HUES48 (cell line): ENCODE data around the gene CAMTA2.

Experiments used
- H3K27ac ChIP-seq: one replicate; pipeline ENCODE4 v1.7.0; 2013; ENCODE audit warnings: low read depth, low read length, inconsistent platforms
- H3K27me3 ChIP-seq: 2 replicates; pipeline ENCODE4 v1.6.1; 2013; ENCODE audit warnings: mild to moderate bottlenecking, low read length; ENCODE audit not compliant: control insufficient read depth, insufficient read depth
- H3K36me3 ChIP-seq: 2 replicates; pipeline ENCODE4 v1.6.1; 2013; ENCODE audit warnings: low read length; ENCODE audit not compliant: control insufficient read depth, insufficient read depth
- H3K4me1 ChIP-seq: 2 replicates; pipeline ENCODE4 v1.6.1; 2013; ENCODE audit warnings: mild to moderate bottlenecking, low read length; ENCODE audit not compliant: control insufficient read depth, insufficient read depth
- H3K4me3 ChIP-seq: 2 replicates; pipeline ENCODE4 v1.5.1; 2013; ENCODE audit warnings: mild to moderate bottlenecking, low read depth, low read length
- H3K9ac ChIP-seq: 2 replicates; pipeline ENCODE4 v1.6.1; 2013; ENCODE audit warnings: mild to moderate bottlenecking, low read depth, low read length, moderate library complexity
- H3K9me3 ChIP-seq: 2 replicates; pipeline ENCODE4 v1.6.1; 2013; ENCODE audit warnings: low read length; ENCODE audit not compliant: control insufficient read depth, insufficient read depth

CAMTA2 gene

GRCh38 chr17:4945176-4945943, 42.1 kb downstream of the CAMTA2 start:
- H3K4me3 ChIP-seq = peak overlapping the region; percentile 25; the same call in 1 of the 2 replicates
- no peak overlapping the region; the same call in 1 of the 2 replicates for H3K9ac ChIP-seq
- peaks cover 51% of the 10 kb centered on the region for H3K36me3 ChIP-seq

GRCh38 chr17:4944554-4945175, 42.8 kb downstream of the CAMTA2 start:
- Histone ChIP-seq H3K36me3 (peaks cover 51% of the 10 kb centered on the region), H3K27ac (peak overlapping the region; percentile 76), H3K4me3 (no peak overlapping the region), H3K9me3 (no peaks in the 10 kb centered on the region), H3K27me3 (no peaks in the 10 kb centered on the region), H3K4me1 (peaks cover 13% of the 10 kb centered on the region; the same call in 1 of the 2 replicates), H3K9ac (0 out of 2 replicates have a peak overlapping the region, but pooled peaks have one; percentile 25)

More at GRCh38 chr17:4945176-4945943, 42.1 kb downstream of the CAMTA2 start:
- Histone ChIP-seq H3K4me1 (peaks cover 13% of the 10 kb centered on the region; the same call in 1 of the 2 replicates), H3K9me3 (no peaks in the 10 kb centered on the region), H3K27me3 (no peaks in the 10 kb centered on the region), H3K27ac (peak overlapping the region; percentile 76)

GRCh38 chr17:4944163-4944553, 43.3 kb downstream of the CAMTA2 start:
- H3K27me3 ChIP-seq = no peaks in the 10 kb centered on the region
- H3K9me3 ChIP-seq = no peaks in the 10 kb centered on the region
- H3K4me3 ChIP-seq = no peak overlapping the region
- H3K27ac ChIP-seq = peak overlapping the region; percentile 76
- H3K36me3 ChIP-seq = peaks cover 51% of the 10 kb centered on the region
- H3K9ac ChIP-seq = 0 out of 2 replicates have a peak overlapping the region, but pooled peaks have one; percentile 25
- peaks cover 13% of the 10 kb centered on the region; the same call in 1 of the 2 replicates for H3K4me1 ChIP-seq

GRCh38 chr17:4942760-4943508, 44.5 kb downstream of the CAMTA2 start:
- Histone ChIP-seq H3K27ac (peak overlapping the region; percentile 16), H3K27me3 (no peaks in the 10 kb centered on the region), H3K4me1 (peaks cover 19% of the 10 kb centered on the region; the same call in 1 of the 2 replicates), H3K36me3 (peaks cover 60% of the 10 kb centered on the region), H3K4me3 (no peak overlapping the region), H3K9me3 (no peaks in the 10 kb centered on the region), H3K9ac (no peak overlapping the region)

GRCh38 chr17:4941319-4941610, 46.2 kb downstream of the CAMTA2 start:
- H3K27ac ChIP-seq = peak overlapping the region; percentile 99
- peak overlapping the region; percentile 92 for H3K9ac ChIP-seq
- peak overlapping the region; percentile 89 for H3K4me3 ChIP-seq
- H3K27me3 ChIP-seq = no peaks in the 10 kb centered on the region
- peaks cover 14% of the 10 kb centered on the region; the same call in 1 of the 2 replicates for H3K4me1 ChIP-seq
- H3K9me3 ChIP-seq = no peaks in the 10 kb centered on the region
- peaks cover 70% of the 10 kb centered on the region for H3K36me3 ChIP-seq

- Histone ChIP-seq H3K4me1 (peaks cover 11% of the 10 kb centered on the region; the same call in 1 of the 2 replicates), H3K4me3 (peak overlapping the region; percentile 89), H3K36me3 (peaks cover 70% of the 10 kb centered on the region), H3K9ac (peak overlapping the region; percentile 92), H3K27me3 (no peaks in the 10 kb centered on the region), H3K27ac (peak overlapping the region; percentile 99), H3K9me3 (no peaks in the 10 kb centered on the region)
Observed at GRCh38 chr17:4940555-4941318, 46.7 kb downstream of the CAMTA2 start.

- H3K9me3 ChIP-seq = no peaks in the 10 kb centered on the region
- no peaks in the 10 kb centered on the region for H3K27me3 ChIP-seq
- peak within 1 kb of the TSS; percentile 92 for H3K9ac ChIP-seq
- H3K36me3 ChIP-seq = peaks cover 63% of the 10 kb centered on the region
- peaks cover 11% of the 10 kb centered on the region; the same call in 1 of the 2 replicates for H3K4me1 ChIP-seq
- peak within 1 kb of the TSS; percentile 99 for H3K27ac ChIP-seq
- H3K4me3 ChIP-seq = peak within 1 kb of the TSS; percentile 89
Observed at GRCh38 chr17:4939796-4940554, 47.5 kb downstream of the CAMTA2 start, which contains the start of the genes RNF167 and SLC25A11. Gene RNF167, plus strand, starts transcription at chr17:4940268. Its CDS starts 642 bp downstream, at chr17:4940910. Gene SLC25A11, minus strand, starts transcription at chr17:4940046. Its CDS starts 136 bp downstream, at chr17:4939910.

- Histone ChIP-seq H3K27ac (peak overlapping the region; percentile 99), H3K27me3 (no peaks in the 10 kb centered on the region), H3K4me3 (peak overlapping the region; percentile 89), H3K36me3 (peaks cover 58% of the 10 kb centered on the region), H3K4me1 (peaks cover 11% of the 10 kb centered on the region; the same call in 1 of the 2 replicates), H3K9ac (peak overlapping the region; percentile 92), H3K9me3 (no peaks in the 10 kb centered on the region)
Observed at GRCh38 chr17:4939546-4939795, 48.0 kb downstream of the CAMTA2 start.

- peak overlapping the region; percentile 92 for H3K9ac ChIP-seq
Observed at GRCh38 chr17:4938688-4939545, 48.6 kb downstream of the CAMTA2 start.

More at GRCh38 chr17:4938688-4939545, 48.6 kb downstream of the CAMTA2 start:
- Histone ChIP-seq H3K27ac (peak overlapping the region; percentile 99), H3K4me1 (peaks cover 11% of the 10 kb centered on the region; the same call in 1 of the 2 replicates), H3K27me3 (no peaks in the 10 kb centered on the region), H3K4me3 (peak overlapping the region; percentile 89), H3K36me3 (peaks cover 52% of the 10 kb centered on the region), H3K9me3 (no peaks in the 10 kb centered on the region)
